Right forelimb (tissue), 1 donor: ENCODE measurements around the gene ENOX1.
"Not testable (repeated sequence)": the region's sequence is repeated elsewhere in the genome, so short reads cannot be mapped to it uniquely, and the experiment has no call there.

Experiments used
- DNase-seq: peaks from one replicate; pipeline ENCODE4 v3.0.0-alpha.2; 2018

ENOX1 gene

GRCh38 chr13:43786766-43787517 is at the start of gene ENOX1:
Gene ENOX1 (minus strand): TSS chr13:43786972.
- peak; percentile 90 for DNase-seq

DNA sequence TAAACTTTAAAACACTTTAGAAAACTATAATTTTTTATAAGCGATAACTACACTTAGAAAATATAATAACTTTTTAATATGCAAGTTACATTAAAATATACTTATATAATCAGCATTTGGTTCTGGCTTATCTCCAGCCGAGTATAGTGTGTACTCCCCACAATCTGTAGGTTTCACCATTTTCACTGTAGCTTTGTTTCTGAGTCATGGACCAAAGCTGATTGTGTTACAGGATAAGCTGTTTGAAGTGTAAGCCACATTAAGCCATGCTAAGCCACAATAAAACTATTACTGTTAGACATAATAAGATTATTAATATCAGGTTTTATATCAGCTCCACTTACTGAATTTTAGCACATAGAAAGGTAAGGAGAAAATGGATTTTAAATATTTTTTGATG is 48.9 kb upstream of the ENOX1 start:
- DNase-seq, result no peak

- no peak for DNase-seq
These were observed 44.3 kb upstream of the ENOX1 start for GRCh38 chr13:43831088-43831487.

GRCh38 chr13:43830497-43830881 is 43.7 kb upstream of the ENOX1 start:
- DNase-seq, result no peak

GRCh38 chr13:43824656-43825055 is 37.9 kb upstream of the ENOX1 start:
- DNase-seq, result not testable (repeated sequence)

DNA sequence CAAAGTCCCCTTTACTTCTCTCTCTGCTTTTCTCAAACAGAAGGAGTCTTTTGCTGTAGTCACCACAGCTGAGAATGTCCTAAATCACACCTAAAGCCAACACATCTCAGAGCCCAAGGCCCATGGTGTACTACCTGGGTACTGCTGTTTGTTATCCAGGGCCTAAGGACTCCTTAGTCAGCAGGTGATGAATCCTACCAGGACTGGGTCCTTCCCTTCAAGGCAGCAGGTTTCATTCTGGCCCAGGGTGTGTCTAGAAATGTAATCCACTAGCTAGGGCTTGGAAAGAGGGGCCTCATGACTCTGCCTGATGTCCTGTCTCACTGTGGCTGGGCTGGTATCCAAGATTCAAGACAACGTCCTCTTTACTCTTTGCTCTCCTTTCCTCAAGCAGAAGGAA is 36.2 kb upstream of the ENOX1 start:
- no peak for DNase-seq

DNA sequence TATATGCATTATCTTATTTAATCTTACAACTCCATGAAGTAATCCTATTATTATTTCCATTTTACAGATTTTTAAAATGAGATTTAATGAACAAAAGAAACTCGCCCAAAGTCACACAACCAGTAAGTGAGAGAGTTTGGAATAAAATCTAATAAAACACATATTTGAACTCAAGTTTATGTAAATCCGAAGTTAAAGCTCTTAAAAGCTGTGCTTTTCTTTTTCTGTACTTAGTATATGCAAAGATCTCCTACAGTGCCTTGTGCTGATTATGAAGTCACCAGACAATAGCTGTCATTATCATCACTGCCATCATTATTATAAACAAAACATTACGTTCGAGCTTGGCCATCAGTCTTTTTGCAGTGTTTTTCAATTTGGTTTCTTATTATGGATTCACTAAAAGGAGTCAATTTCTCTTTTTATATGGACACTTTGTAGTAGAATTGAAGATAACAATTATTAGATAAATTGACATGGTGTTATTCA is 29.7 kb upstream of the ENOX1 start:
- no peak for DNase-seq

GRCh38 chr13:43815204-43815603 is 28.4 kb upstream of the ENOX1 start:
- no peak for DNase-seq

DNA sequence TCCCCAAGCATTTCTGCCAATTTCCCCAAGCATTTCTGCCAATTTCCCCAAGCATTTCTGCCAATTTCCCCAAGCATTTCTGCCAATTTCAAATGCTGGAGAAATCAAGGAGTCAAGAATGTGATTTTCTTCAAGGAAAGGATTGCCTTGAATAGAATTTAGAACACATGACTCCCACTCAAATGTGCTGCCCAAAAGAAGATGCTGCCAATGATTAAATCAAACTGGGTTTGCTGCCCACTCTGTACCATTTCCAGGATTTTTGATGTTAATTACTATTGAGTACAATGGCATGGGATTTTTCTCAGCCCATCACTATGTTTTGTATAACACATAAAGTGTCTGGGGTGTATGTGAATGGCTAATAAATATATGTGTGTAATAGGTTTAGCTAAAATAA is 21.9 kb upstream of the ENOX1 start:
- no peak for DNase-seq

DNA sequence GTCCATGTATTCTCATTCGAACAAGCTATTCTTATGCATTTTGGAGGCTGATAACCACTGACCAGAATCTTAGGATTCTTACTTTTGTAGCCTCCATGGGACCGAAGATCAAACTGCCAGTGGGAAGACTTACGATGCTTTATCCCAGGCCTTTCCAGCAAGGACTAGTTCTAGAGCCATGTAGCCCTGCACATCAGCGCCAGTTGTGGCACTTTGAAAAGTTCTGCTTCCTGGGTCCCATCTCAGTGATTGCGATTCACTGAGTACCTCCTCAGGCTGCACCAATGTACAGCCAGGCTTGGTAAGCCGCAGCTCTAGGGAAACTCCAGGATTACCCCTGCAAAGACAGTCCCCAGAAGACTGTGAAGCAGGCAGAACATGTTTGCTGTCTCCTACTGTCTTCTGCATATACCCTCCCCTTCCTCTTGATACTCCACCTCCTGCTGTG is 18.9 kb upstream of the ENOX1 start:
- DNase-seq, result no peak

GRCh38 chr13:43805071-43805468 is 18.3 kb upstream of the ENOX1 start:
- DNase-seq, result no peak

- no peak for DNase-seq
These were observed 17.8 kb upstream of the ENOX1 start for GRCh38 chr13:43804461-43805070.

DNA sequence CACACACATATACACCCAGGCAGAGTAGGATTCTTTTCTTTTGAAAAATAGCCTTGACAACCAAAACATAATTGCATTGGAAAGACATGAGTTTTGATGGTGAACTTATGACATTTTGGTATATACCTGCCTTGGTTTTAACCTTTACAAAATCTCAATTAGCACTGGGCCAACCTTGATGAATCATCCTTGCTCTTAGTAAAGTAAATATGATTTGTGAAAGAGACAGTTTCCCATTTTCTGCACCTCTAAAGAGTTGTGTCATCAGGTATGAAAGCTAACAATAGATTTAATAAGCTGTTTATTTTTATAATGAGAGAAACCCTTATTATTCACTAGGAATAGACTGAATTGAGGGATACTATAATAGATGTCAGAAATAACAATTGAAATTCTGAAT is 15.7 kb upstream of the ENOX1 start:
- no peak for DNase-seq

- DNase-seq, result no peak
These were observed 14.1 kb upstream of the ENOX1 start for GRCh38 chr13:43800828-43801227.

DNA sequence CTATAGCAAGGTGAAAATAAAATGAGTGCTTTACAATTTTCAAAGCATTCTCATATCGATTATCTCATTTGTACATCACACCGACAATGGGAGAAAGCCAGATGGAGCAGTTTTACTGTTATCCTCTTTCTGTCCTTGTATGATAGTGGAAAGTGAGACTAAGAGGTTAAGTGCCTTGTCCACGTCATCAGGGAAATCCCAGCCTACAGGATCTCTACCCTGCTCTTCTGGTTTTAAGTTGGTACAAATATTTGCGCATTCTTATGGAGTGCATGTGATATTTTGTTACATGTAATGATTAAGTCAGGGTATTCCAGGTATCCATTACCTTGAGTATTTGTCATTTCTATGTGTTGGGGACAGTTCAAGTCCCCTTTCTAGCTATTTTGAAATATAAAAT is 12.4 kb upstream of the ENOX1 start:
- no peak for DNase-seq

DNA sequence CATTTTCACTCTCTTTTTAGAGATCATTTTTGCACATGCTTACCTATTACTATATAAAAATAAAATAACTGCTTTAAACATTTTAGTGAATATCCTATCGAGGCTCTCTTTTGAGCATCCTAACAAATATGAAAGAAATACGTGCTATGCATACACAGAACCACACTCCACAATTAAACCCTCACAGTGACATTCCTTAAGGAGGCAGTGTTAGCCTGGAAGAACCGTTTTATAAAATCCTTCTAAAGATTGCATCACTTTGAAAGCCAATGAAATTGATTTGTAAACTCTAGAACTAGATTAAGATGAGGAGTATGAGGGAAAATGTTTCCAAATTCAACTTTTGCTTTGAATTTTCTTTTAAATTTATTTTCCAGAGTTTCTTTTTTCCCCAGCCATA is 11.1 kb upstream of the ENOX1 start:
- DNase-seq, result no peak

DNA sequence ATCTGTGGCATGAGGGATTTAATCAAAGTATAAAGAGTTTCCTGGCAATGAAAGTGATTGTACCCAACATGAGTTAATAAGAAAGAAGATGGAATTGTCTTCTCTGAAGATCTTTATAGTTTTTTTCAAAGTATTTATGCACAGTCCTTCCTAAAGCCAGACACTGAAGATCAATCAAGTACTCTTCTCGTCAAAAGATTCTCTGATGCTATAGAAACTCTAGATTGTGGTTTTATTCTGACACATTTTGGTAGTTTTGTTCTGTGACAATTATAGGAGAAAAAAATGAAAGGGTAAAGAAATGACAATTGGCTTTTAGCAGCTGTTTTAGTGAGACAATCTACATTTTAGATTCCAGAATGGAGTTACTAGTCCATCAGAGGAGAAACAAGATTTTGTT is 10.4 kb upstream of the ENOX1 start:
- no peak for DNase-seq

GRCh38 chr13:43794416-43794815 is 7.6 kb upstream of the ENOX1 start:
- DNase-seq, result no peak

DNA sequence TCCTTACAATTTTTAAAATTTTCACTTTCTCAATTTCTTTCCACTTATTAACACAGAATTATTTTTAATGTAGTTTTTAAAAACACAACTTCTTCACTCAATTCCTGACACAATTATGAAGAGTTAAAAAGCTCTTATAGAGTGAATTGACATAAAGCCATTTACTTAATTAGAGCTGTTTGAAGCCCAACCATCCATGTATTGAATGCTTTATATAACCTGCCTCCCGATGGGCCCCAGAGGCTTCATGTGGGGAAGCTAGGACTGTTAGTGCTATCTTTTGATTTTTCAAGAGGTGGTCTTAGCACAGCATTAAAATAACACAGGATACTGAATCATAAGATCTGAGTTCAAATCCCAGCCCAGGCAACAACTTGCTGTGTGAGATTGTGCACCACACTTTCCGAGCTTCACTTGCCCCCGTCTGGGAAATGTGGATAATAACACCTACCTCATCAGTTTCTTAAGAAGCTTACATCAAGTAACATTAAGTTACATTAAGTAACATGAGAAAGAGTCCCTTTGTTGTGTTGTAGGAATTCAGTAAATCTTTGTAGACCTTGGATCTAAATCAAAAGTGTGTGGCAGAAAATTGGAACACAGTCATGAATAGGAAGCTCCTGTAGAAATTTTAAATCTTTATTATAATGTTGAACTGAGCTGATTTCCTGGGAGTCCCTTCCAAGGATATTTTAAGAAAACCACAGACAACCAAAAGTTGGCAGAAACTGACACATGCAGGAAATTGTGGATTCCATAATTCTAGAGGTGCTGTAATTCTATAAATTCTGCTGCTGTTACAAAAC is 5.5 kb upstream of the ENOX1 start:
- no peak for DNase-seq

DNA sequence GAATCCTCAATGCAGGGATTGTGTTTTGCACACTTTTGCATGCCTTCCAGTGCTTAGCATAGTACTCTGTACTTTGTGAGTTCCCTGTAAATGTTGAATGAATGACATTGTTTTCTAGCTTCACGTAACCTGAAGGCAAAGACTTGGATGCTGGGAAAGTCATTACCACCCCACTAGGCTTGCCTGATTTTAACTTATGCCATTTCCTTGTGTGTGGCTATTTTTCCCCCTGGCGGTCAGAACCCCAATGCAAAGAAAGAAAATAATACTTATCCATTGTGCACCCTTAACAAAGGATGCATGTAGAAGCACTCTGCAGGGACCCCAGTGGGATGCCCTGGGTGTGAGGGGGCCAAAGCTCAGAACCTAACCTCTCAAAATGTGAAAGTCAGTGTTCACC is 1.2 kb upstream of the ENOX1 start:
- peak; percentile 57 for DNase-seq

GRCh38 chr13:43787518-43787891 is 733 bp upstream of the ENOX1 start:
- no peak for DNase-seq

DNA sequence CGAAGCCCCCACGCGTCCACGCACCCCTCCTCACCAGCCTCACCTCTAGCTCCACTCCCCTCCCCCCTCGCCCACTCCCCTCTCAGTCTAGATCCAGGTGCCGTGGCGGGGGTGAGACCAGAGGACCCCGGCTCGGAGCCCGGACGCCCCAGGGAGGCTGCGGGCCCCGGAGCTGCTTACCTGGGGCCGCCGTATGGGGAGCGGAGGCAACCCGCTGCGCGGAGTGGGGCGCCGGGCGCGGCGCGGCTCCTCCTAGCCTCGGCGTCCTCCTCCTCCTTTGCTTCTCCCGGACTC is 353 bp downstream of the ENOX1 start:
- no peak for DNase-seq

- DNase-seq, result peak; percentile 91
These were observed 911 bp downstream of the ENOX1 start for GRCh38 chr13:43785650-43786471.
